GM12878 (cell line): ENCODE measurements around the gene NRG3. TPM values are rescaled to one million over a fixed set of nuclear protein-coding genes. Genes with fewer than 3 reads are reported as not detected.

Experiments
- ATAC-seq: fragments of 200-7000 bp; cut with Tn5 transposase; 3 replicates; pipeline ENCODE4 v1.9.1; 2020; ENCODE audit warnings: mild to moderate bottlenecking, moderate library complexity
- BruUV-seq: library from RNA; stranded (reverse); fragments of 400-500 nt; replicated peaks from 2 replicates; lab custom pipeline; 2021; lab: Mats Ljungman, UMichigan
- CTCF ChIA-PET: fragments of 300-600 bp; sonication (Branson Sonifier 250); formaldehyde crosslinking; extraction: SDS; loops from one replicate; lab custom pipeline; 2021; ENCODE audit warnings: inconsistent platforms; lab: Yijun Ruan, JAX
- POLR2A ChIA-PET: fragments of 350-600 bp; formaldehyde crosslinking; extraction: SDS; loops from one replicate; lab custom pipeline; 2021; ENCODE audit warnings: inconsistent platforms; lab: Charles Lee
- RAD21 ChIA-PET: fragments of 300-600 bp; sonication (Branson Sonifier 250); formaldehyde crosslinking; loops from one replicate; lab custom pipeline; 2023; ENCODE audit warnings: antibody characterized with exemption; ENCODE audit not compliant: unreplicated experiment; lab: Charles Lee
- SMC1A ChIA-PET: fragments of 300-600 bp; sonication (Branson Sonifier 250); formaldehyde crosslinking; loops from one replicate; lab custom pipeline; 2023; ENCODE audit not compliant: unreplicated experiment, uncharacterized antibody; lab: Charles Lee
- DNase-seq: peaks from one replicate; pipeline ENCODE4 v3.0.0-alpha.2; 2011; ENCODE audit warnings: low read depth, low spot score
- FAIRE-seq: peaks from 3 replicates; lab custom pipeline; 2011; peaks lifted over from hg19 to GRCh38; lab: Jason Lieb, UNC
- H2AFZ ChIP-seq: 2 replicates; pipeline ENCODE4 v1.6.0; 2011; ENCODE audit warnings: low read depth, low read length, control low read depth; ENCODE audit not compliant: control insufficient read depth
- H3K27ac ChIP-seq: 2 replicates; pipeline ENCODE4 v1.5.1; 2011; ENCODE audit warnings: control low read depth; ENCODE audit not compliant: control insufficient read depth, insufficient read depth
- H3K27me3 ChIP-seq, 2 experiments: replicated peaks in 1 of 2; 2 replicates each; pipeline versions ENCODE4 v1.6.0 to v1.6.1; 2011; ENCODE audit warnings: low read length in 1 of 2; ENCODE audit not compliant: control insufficient read depth in 2 of 2, insufficient read depth in 2 of 2
- H3K36me3 ChIP-seq, 2 experiments: 2 replicates each; pipeline ENCODE4 v1.5.1; 2011; ENCODE audit warnings: low read length in 1 of 2; ENCODE audit not compliant: control insufficient read depth in 2 of 2, insufficient read depth in 2 of 2
- H3K4me1 ChIP-seq: 2 replicates; pipeline ENCODE4 v1.6.1; 2011; ENCODE audit warnings: mild to moderate bottlenecking, low read length, moderate library complexity, mixed read lengths; ENCODE audit not compliant: control insufficient read depth, insufficient read depth
- H3K4me2 ChIP-seq: 2 replicates; pipeline ENCODE4 v1.6.0; 2011; ENCODE audit warnings: control low read depth; ENCODE audit not compliant: control insufficient read depth, insufficient read depth
- H3K4me3 ChIP-seq: fragments of 200-600 bp; sonication (generic); 2 replicates; pipeline ENCODE4 v1.5.1; 2016
- H3K79me2 ChIP-seq: 2 replicates; pipeline ENCODE4 v1.6.0; 2011; ENCODE audit warnings: low read length; ENCODE audit not compliant: control insufficient read depth, insufficient read depth
- H3K9ac ChIP-seq: 2 replicates; pipeline ENCODE4 v1.8.0; 2011; ENCODE audit warnings: low read length, control low read depth, mixed read lengths; ENCODE audit not compliant: control insufficient read depth, insufficient read depth
- H3K9me3 ChIP-seq: replicated peaks from 3 replicates; pipeline ENCODE4 v1.5.1; 2011; ENCODE audit warnings: mild to moderate bottlenecking, low read length; ENCODE audit not compliant: control insufficient read depth, insufficient read depth
- H4K20me1 ChIP-seq: 2 replicates; pipeline ENCODE4 v1.6.0; 2011; ENCODE audit not compliant: control insufficient read depth, insufficient read depth
- ETV6 ChIP-seq, 2 experiments: fragments of 450-650 bp in 1 of 2; IDR thresholded peaks in 1 of 2; conservative IDR thresholded peaks in 1 of 2; 2 replicates each; pipeline ENCODE4 v1.6.1; 2014; ENCODE audit warnings: antibody characterized with exemption in 1 of 2, borderline replicate concordance in 1 of 2, low read depth in 1 of 2, mild to moderate bottlenecking in 1 of 2, moderate library complexity in 1 of 2
- GABPA ChIP-seq: IDR thresholded peaks from 2 replicates; pipeline ENCODE4 v1.6.1; 2014; ENCODE audit warnings: antibody characterized with exemption, low read depth, mild to moderate bottlenecking, inconsistent platforms
- GATAD2B ChIP-seq: fragments of 450-650 bp; conservative IDR thresholded peaks from 2 replicates; pipeline ENCODE4 v1.6.1; 2017; ENCODE audit warnings: low read depth, mild to moderate bottlenecking, moderate library complexity
- JUNB ChIP-seq: IDR thresholded peaks from 2 replicates; pipeline ENCODE4 v1.6.1; 2016; ENCODE audit warnings: antibody characterized with exemption, mild to moderate bottlenecking
- TBL1XR1 ChIP-seq: IDR thresholded peaks from 2 replicates; pipeline ENCODE4 v1.6.1; 2012; ENCODE audit warnings: low read depth, low read length, improper control_type of control experiment
- YY1 ChIP-seq: IDR thresholded peaks from 2 replicates; pipeline ENCODE4 v1.6.1; 2011; ENCODE audit warnings: low read depth, mild to moderate bottlenecking, low read length
- ZBTB40 ChIP-seq: fragments of 450-650 bp; IDR thresholded peaks from 2 replicates; pipeline ENCODE4 v1.6.1; 2016; ENCODE audit warnings: mild to moderate bottlenecking, moderate library complexity, borderline replicate concordance
- WGBS: methylation state at CpG from one replicate; pipeline ENCODE4 v1.1.6; 2016; ENCODE audit warnings: low lambda C conversion rate; ENCODE audit not compliant: insufficient replicate concordance, insufficient coverage; ENCODE audit errors: missing lambda C conversion rate; 5-methylcytosine and 5-hydroxymethylcytosine counted together
- in situ Hi-C: fragments of 300-500 bp; cut with MboI; formaldehyde crosslinking; loops from 9 replicates; pipeline ENCODE4 v1.14.3; 2018; ENCODE audit warnings: mixed read lengths
- intact Hi-C: fragments of 100-400 bp; cut with micrococcal nuclease; formaldehyde crosslinking; loops from one replicate; pipeline ENCODE4 v1.14.2; 2022; ENCODE audit not compliant: unreplicated experiment
- polyA plus RNA-seq, 11 experiments: library from polyadenylated mRNA; depleted of rRNA in 4 of 11; unstranded in 6 of 11; stranded (reverse) in 5 of 11; fragments of >200 nt; fragmentation: Nextera tagmentation in 4 of 11; fragmentation: Illumina TruSeq in 1 of 11; extraction: Ambion mirVana in 4 of 11; extraction: Trizol in 1 of 11; gene quantifications; 1 replicate in 1 of 11; 2 replicates in 10 of 11; pipeline versions ENCODE4 v1.2.1 to v1.2.3, GENCODE V29; 2011 to 2016; ENCODE audit warnings: inconsistent platforms in 2 of 11, missing spikeins in 2 of 11, low read depth in 1 of 11
- total RNA-seq, 4 experiments: library from RNA; depleted of rRNA in 3 of 4; stranded (reverse); fragments of >200 nt in 3 of 4; fragmentation: Illumina TruSeq in 1 of 4; extraction: Trizol in 1 of 4; gene quantifications; 2 replicates each; pipeline versions ENCODE4 v1.2.1 to v1.2.3, GENCODE V29; 2013 to 2021
- TF ChIP-seq, protein P1 (sequence below): fragments of 150-350 bp; IDR thresholded peaks from 2 replicates; pipeline ENCODE4 v1.6.1; 2016; ENCODE audit warnings: low read depth, low read length
- TF ChIP-seq, protein P2 (sequence below): fragments of 450-650 bp; IDR thresholded peaks from 2 replicates; pipeline ENCODE4 v1.6.1; 2017; ENCODE audit warnings: mild to moderate bottlenecking

Gene NRG3
- total and polyA plus RNA-seq, 10 of the 15 experiments (the other 5 are each of a cell fraction or from before 2014, with no cell fraction given), result 0.03 to 0.41 (median 0.17) TPM; not detected in 3

DNA sequence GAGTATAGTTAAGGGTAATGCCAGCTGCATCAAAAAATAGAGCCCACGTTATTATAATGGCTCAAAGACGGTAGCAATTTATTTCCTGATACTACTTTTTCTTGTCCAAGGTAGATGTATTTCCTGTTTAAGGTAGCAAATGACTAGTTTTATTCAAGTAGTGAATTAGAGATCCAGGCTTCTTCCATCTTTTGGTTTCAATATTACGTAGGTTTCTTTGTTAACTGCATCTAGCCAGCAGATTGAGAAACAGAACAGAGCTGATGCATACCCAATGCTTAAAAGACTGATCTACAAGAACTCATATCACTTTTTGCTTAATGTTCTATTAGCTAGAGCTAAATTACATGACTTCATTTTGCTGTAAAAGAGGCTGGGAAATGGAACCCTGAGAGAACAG is 992.1 kb downstream of the NRG3 start:
- ChIA-PET CTCF (interaction anchor here (1.5 to 2.0 kb wide), 2 partner anchors 16 to 55 kb away, joined by 4 to 7 read pairs; no protein-coding TSS in a partner anchor), POLR2A (no interaction called here), RAD21 (interaction anchor here (1.1 to 2.1 kb wide), 2 partner anchors 47 to 70 kb away, joined by 3 to 6 read pairs; no protein-coding TSS in a partner anchor), SMC1A (interaction anchor here (1.0 to 2.4 kb wide), 8 partner anchors 11 to 74 kb away, joined by 3 to 7 read pairs (median 4); no protein-coding TSS in a partner anchor)
- ATAC-seq, result peak; percentile 92
- Histone ChIP-seq H3K9me3 (no peaks in the 10 kb centered on the region), H3K27me3 (no peaks in the 10 kb centered on the region), H3K27ac (no peak overlapping the region), H3K36me3 (no peaks in the 10 kb centered on the region), H3K4me2 (no peak overlapping the region)
- intact Hi-C loops, result loop anchor here (5.0 kb wide), 1 partner anchor 55 kb away; no protein-coding TSS in a partner anchor
- BruUV-seq, result no TSS peak
- peak; percentile 2 for DNase-seq
- TF ChIP-seq GABPA (0 out of 2 replicates have a peak, but pooled peaks have one; percentile 8), JUNB (peak; percentile 55), GATAD2B (no peak), ZBTB40 (no peak), TBL1XR1 (no peak), ETV6 (conservative IDR thresholded peaks at IDR 0.05 in 1 of 2, IDR thresholded peaks at IDR 0.05 in 1 of 2; ENCODE audit: borderline replicate concordance in 1 of 2, low read depth in 1 of 2) (peak in 1 of 2 experiments; percentile 77; a peak in 2 of 4 replicates), YY1 (no peak)
- TF ChIP-seq, protein P1, sequence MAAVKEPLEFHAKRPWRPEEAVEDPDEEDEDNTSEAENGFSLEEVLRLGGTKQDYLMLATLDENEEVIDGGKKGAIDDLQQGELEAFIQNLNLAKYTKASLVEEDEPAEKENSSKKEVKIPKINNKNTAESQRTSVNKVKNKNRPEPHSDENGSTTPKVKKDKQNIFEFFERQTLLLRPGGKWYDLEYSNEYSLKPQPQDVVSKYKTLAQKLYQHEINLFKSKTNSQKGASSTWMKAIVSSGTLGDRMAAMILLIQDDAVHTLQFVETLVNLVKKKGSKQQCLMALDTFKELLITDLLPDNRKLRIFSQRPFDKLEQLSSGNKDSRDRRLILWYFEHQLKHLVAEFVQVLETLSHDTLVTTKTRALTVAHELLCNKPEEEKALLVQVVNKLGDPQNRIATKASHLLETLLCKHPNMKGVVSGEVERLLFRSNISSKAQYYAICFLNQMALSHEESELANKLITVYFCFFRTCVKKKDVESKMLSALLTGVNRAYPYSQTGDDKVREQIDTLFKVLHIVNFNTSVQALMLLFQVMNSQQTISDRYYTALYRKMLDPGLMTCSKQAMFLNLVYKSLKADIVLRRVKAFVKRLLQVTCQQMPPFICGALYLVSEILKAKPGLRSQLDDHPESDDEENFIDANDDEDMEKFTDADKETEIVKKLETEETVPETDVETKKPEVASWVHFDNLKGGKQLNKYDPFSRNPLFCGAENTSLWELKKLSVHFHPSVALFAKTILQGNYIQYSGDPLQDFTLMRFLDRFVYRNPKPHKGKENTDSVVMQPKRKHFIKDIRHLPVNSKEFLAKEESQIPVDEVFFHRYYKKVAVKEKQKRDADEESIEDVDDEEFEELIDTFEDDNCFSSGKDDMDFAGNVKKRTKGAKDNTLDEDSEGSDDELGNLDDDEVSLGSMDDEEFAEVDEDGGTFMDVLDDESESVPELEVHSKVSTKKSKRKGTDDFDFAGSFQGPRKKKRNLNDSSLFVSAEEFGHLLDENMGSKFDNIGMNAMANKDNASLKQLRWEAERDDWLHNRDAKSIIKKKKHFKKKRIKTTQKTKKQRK, result no peak
- TF ChIP-seq, protein P2, sequence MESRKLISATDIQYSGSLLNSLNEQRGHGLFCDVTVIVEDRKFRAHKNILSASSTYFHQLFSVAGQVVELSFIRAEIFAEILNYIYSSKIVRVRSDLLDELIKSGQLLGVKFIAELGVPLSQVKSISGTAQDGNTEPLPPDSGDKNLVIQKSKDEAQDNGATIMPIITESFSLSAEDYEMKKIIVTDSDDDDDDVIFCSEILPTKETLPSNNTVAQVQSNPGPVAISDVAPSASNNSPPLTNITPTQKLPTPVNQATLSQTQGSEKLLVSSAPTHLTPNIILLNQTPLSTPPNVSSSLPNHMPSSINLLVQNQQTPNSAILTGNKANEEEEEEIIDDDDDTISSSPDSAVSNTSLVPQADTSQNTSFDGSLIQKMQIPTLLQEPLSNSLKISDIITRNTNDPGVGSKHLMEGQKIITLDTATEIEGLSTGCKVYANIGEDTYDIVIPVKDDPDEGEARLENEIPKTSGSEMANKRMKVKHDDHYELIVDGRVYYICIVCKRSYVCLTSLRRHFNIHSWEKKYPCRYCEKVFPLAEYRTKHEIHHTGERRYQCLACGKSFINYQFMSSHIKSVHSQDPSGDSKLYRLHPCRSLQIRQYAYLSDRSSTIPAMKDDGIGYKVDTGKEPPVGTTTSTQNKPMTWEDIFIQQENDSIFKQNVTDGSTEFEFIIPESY, result no peak
- TF ChIP-seq, all 136 proteins: peak for 3
- FAIRE-seq, result no peak
- in situ Hi-C loops, result no loop called here
- 0% methylated on average over 3 of the region's 3 CpGs for WGBS
- H3K4me3 ChIP-seq, result no peak overlapping the region
- no peaks in the 10 kb centered on the region for H3K79me2 ChIP-seq
- H2AFZ ChIP-seq, result no peak overlapping the region
- no peaks in the 10 kb centered on the region for H4K20me1 ChIP-seq
- H3K9ac ChIP-seq, result no peak overlapping the region
- no peaks in the 10 kb centered on the region for H3K4me1 ChIP-seq
